ENCODE data around the gene SLC35B4.

DNA sequence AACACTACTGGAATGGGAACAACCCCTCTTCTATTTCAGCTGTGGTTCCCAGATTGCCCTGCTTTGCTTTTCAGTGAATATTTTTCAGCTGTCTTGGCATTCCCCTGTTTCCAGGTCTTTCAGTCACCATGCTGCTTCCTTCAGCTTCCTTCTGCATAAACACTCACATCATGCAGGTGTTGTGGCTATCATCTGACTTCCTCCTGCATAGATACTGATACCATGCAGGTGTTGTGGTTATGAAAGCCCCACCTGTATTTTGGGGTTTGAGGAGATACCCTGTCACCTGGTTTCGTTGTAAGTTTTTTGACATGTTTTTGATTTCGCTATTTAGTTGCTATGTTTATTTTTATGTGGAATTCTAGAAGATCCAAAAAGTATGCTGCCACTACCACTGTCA is 71.5 kb downstream of the SLC35B4 start:
- TF ChIP-seq POLR2A (IDR thresholded peaks at IDR 0.05) (no peak), EP300 (IDR thresholded peaks at IDR 0.05) (no peak)
- TF ChIP-seq, protein P1, sequence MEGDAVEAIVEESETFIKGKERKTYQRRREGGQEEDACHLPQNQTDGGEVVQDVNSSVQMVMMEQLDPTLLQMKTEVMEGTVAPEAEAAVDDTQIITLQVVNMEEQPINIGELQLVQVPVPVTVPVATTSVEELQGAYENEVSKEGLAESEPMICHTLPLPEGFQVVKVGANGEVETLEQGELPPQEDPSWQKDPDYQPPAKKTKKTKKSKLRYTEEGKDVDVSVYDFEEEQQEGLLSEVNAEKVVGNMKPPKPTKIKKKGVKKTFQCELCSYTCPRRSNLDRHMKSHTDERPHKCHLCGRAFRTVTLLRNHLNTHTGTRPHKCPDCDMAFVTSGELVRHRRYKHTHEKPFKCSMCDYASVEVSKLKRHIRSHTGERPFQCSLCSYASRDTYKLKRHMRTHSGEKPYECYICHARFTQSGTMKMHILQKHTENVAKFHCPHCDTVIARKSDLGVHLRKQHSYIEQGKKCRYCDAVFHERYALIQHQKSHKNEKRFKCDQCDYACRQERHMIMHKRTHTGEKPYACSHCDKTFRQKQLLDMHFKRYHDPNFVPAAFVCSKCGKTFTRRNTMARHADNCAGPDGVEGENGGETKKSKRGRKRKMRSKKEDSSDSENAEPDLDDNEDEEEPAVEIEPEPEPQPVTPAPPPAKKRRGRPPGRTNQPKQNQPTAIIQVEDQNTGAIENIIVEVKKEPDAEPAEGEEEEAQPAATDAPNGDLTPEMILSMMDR (IDR thresholded peaks at IDR 0.05) = no peak
